Keratinocyte (primary cell): ENCODE measurements around the gene PPM1M. TPM values are rescaled to one million over a fixed set of nuclear protein-coding genes. Genes with fewer than 3 reads are reported as not detected.

Experiments used
- DNase-seq: peaks from one replicate; pipeline ENCODE4 v3.0.0-alpha.2; 2011; ENCODE audit warnings: low read depth, missing footprints, low spot score
- FAIRE-seq: peaks from 2 replicates; lab custom pipeline; 2011; peaks lifted over from hg19 to GRCh38; lab: Jason Lieb, UNC
- H2AFZ ChIP-seq: 2 replicates; pipeline ENCODE4 v1.6.0; 2012; ENCODE audit warnings: low read length, control low read depth, inconsistent platforms; ENCODE audit not compliant: control insufficient read depth
- H3K27ac ChIP-seq: 2 replicates; pipeline ENCODE4 v1.5.1; 2011; ENCODE audit warnings: low read length; ENCODE audit not compliant: control insufficient read depth, insufficient read depth
- H3K27me3 ChIP-seq: 3 replicates; pipeline ENCODE4 v1.6.0; 2011; ENCODE audit warnings: low read length; ENCODE audit not compliant: control insufficient read depth, insufficient read depth; ENCODE audit errors: extremely low read depth
- H3K36me3 ChIP-seq, 2 experiments: 2 replicates in 1 of 2; 3 replicates in 1 of 2; pipeline ENCODE4 v1.5.1; 2011; ENCODE audit warnings: low read length in 2 of 2, mild to moderate bottlenecking in 1 of 2; ENCODE audit not compliant: control insufficient read depth in 2 of 2, insufficient read depth in 2 of 2; ENCODE audit errors: extremely low read depth in 1 of 2
- H3K4me1 ChIP-seq: 3 replicates; pipeline ENCODE4 v1.5.1; 2011; ENCODE audit warnings: low read length; ENCODE audit not compliant: control insufficient read depth, insufficient read depth; ENCODE audit errors: extremely low read depth
- H3K4me2 ChIP-seq: 3 replicates; pipeline ENCODE4 v1.6.0; 2011; ENCODE audit warnings: low read depth, low read length; ENCODE audit not compliant: control insufficient read depth, insufficient read depth; ENCODE audit errors: extremely low read depth
- H3K4me3 ChIP-seq, 3 experiments: fragments of 200-600 bp in 1 of 3; sonication (generic) in 1 of 3; 2 replicates in 2 of 3; 3 replicates in 1 of 3; pipeline ENCODE4 v1.5.1; 2011 to 2016; ENCODE audit warnings: low read length in 3 of 3, mild to moderate bottlenecking in 3 of 3, control low read depth in 2 of 3, inconsistent platforms in 1 of 3, low read depth in 1 of 3, mixed read lengths in 1 of 3, mixed run types in 1 of 3, moderate library complexity in 1 of 3; ENCODE audit not compliant: control insufficient read depth in 2 of 3, insufficient read depth in 2 of 3; ENCODE audit errors: extremely low read depth in 1 of 3
- H3K79me2 ChIP-seq: 2 replicates; pipeline ENCODE4 v1.6.0; 2012; ENCODE audit warnings: low read length; ENCODE audit not compliant: control insufficient read depth, insufficient read depth
- H3K9ac ChIP-seq: 3 replicates; pipeline ENCODE4 v1.6.0; 2011; ENCODE audit warnings: low read length; ENCODE audit not compliant: control insufficient read depth, insufficient read depth; ENCODE audit errors: extremely low read depth
- H3K9me1 ChIP-seq: 3 replicates; pipeline ENCODE4 v1.6.0; 2011; ENCODE audit warnings: low read length; ENCODE audit not compliant: control insufficient read depth, insufficient read depth; ENCODE audit errors: extremely low read depth
- H3K9me3 ChIP-seq: 2 replicates; pipeline ENCODE4 v1.5.1; 2012; ENCODE audit warnings: low read depth, low read length; ENCODE audit not compliant: control insufficient read depth
- H4K20me1 ChIP-seq: 3 replicates; pipeline ENCODE4 v1.6.0; 2011; ENCODE audit warnings: low read length; ENCODE audit not compliant: control insufficient read depth, insufficient read depth; ENCODE audit errors: extremely low read depth
- EZH2 ChIP-seq: IDR thresholded peaks from one replicate; pipeline ENCODE4 v1.6.1; 2012; ENCODE audit warnings: inconsistent platforms, mild to moderate bottlenecking, low read length, moderate library complexity
- dilution Hi-C: fragments of 300-500 bp; cut with MboI; formaldehyde crosslinking; loops from one replicate; pipeline ENCODE4 v1.7.0; 2020; ENCODE audit warnings: low sequenced_read_pairs; ENCODE audit not compliant: extremely low pct_ligation_motif_present
- polyA minus RNA-seq, 3 experiments: library from RNA; depleted of rRNA, polyadenylated mRNA; stranded (reverse); fragments of >200 nt; gene quantifications; 1 replicate in 1 of 3; 2 replicates in 1 of 3; 3 replicates in 1 of 3; pipeline ENCODE4 v1.2.3, GENCODE V29; 2011
- polyA plus RNA-seq, 5 experiments: library from polyadenylated mRNA; depleted of rRNA in 3 of 5; stranded (reverse) in 3 of 5; stranded (forward) in 1 of 5; unstranded in 1 of 5; fragments of >200 nt; gene quantifications; 1 replicate in 1 of 5; 2 replicates in 3 of 5; 3 replicates in 1 of 5; pipeline versions ENCODE4 v1.2.1 to v1.2.3, GENCODE V29; 2011 to 2012; ENCODE audit warnings: missing spikeins in 2 of 5, low read depth in 1 of 5, low replicate concordance in 1 of 5
- TF ChIP-seq, protein P1 (sequence below), 3 experiments: IDR thresholded peaks in 1 of 3; conservative IDR thresholded peaks in 1 of 3; optimal IDR thresholded peaks in 1 of 3; 2 replicates in 2 of 3; 3 replicates in 1 of 3; pipeline versions ENCODE3 to v1.5.1; 2011; ENCODE audit warnings: low read length in 3 of 3, mild to moderate bottlenecking in 3 of 3, moderate library complexity in 2 of 3, control low read depth in 1 of 3, inconsistent platforms in 1 of 3; ENCODE audit not compliant: insufficient read depth in 2 of 3; ENCODE audit errors: extremely low read depth in 1 of 3

Gene PPM1M, protein sequence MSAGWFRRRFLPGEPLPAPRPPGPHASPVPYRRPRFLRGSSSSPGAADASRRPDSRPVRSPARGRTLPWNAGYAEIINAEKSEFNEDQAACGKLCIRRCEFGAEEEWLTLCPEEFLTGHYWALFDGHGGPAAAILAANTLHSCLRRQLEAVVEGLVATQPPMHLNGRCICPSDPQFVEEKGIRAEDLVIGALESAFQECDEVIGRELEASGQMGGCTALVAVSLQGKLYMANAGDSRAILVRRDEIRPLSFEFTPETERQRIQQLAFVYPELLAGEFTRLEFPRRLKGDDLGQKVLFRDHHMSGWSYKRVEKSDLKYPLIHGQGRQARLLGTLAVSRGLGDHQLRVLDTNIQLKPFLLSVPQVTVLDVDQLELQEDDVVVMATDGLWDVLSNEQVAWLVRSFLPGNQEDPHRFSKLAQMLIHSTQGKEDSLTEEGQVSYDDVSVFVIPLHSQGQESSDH
- polyA plus RNA-seq (6.4 to 8.0 TPM (median 6.5 TPM) in 3 replicates), polyA minus RNA-seq (7.5 to 11.3 TPM (median 10.0 TPM) in 3 replicates)
- polyA plus RNA-seq (2011; ENCODE audit: low read depth) = 3.3 TPM
- polyA plus RNA-seq (2011; cell fraction: cytosol; rRNA removed) = 4.8 and 6.3 TPM in 2 replicates
- 10.4 and 10.6 TPM in 2 replicates for polyA plus RNA-seq (2011; cell fraction: nucleus; rRNA removed)
- polyA plus RNA-seq (2012; ENCODE audit: low replicate concordance) = 2.6 and 5.5 TPM in 2 replicates
- 9.0 TPM for polyA minus RNA-seq (2011; cell fraction: cytosol; rRNA and poly(A)+ RNA removed)
- polyA minus RNA-seq (2011; cell fraction: nucleus; rRNA and poly(A)+ RNA removed) = 2.0 and 3.7 TPM in 2 replicates

- H3K27me3 ChIP-seq = no peaks in the 10 kb centered on the region
- H2AFZ ChIP-seq = peak within 1 kb of the TSS; percentile 48
- H3K4me1 ChIP-seq = peaks cover 32% of the 10 kb centered on the region
- no peak within 1 kb of the TSS for H3K27ac ChIP-seq
- TF ChIP-seq, protein P1, sequence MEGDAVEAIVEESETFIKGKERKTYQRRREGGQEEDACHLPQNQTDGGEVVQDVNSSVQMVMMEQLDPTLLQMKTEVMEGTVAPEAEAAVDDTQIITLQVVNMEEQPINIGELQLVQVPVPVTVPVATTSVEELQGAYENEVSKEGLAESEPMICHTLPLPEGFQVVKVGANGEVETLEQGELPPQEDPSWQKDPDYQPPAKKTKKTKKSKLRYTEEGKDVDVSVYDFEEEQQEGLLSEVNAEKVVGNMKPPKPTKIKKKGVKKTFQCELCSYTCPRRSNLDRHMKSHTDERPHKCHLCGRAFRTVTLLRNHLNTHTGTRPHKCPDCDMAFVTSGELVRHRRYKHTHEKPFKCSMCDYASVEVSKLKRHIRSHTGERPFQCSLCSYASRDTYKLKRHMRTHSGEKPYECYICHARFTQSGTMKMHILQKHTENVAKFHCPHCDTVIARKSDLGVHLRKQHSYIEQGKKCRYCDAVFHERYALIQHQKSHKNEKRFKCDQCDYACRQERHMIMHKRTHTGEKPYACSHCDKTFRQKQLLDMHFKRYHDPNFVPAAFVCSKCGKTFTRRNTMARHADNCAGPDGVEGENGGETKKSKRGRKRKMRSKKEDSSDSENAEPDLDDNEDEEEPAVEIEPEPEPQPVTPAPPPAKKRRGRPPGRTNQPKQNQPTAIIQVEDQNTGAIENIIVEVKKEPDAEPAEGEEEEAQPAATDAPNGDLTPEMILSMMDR (optimal IDR thresholded peaks at IDR 0.05 in 1 of 3, IDR thresholded peaks at IDR 0.05 in 1 of 3, conservative IDR thresholded peaks at IDR 0.05 in 1 of 3; ENCODE audit: extremely low read depth in 1 of 3, insufficient read depth in 2 of 3, low read length in 3 of 3) = no peak
- no peak for TF ChIP-seq EZH2
- H3K9me3 ChIP-seq = no peaks in the 10 kb centered on the region
- dilution Hi-C loops = no loop called here
- peak within 1 kb of the TSS; percentile 69 for H3K4me2 ChIP-seq
- H4K20me1 ChIP-seq = no peaks in the 10 kb centered on the region
- H3K4me3 ChIP-seq = peak within 1 kb of the TSS; percentile 13 to 58 (median 54)
- DNase-seq (no peak), FAIRE-seq (no peak)
- H3K9ac ChIP-seq = peak within 1 kb of the TSS; percentile 70
- H3K79me2 ChIP-seq = no peaks in the 10 kb centered on the region
- no peaks in the 10 kb centered on the region for H3K9me1 ChIP-seq
- peaks cover 11 to 14% of the 10 kb centered on the region in 2 experiments for H3K36me3 ChIP-seq
Measured at GRCh38 chr3:52245322-52246263, at the start of gene PPM1M. PPM1M (plus strand) TSS chr3:52245759; CDS start chr3:52245825, 66 bp downstream.

- Histone ChIP-seq H3K36me3 (peaks cover 0 to 8% of the 10 kb centered on the region in 2 experiments), H3K9me3 (no peaks in the 10 kb centered on the region), H3K79me2 (peaks cover 15% of the 10 kb centered on the region), H3K4me3 (no peak overlapping the region), H3K27ac (no peak overlapping the region), H3K9ac (no peak overlapping the region), H3K4me2 (no peak overlapping the region), H3K4me1 (peaks cover 23% of the 10 kb centered on the region), H3K9me1 (no peaks in the 10 kb centered on the region), H3K27me3 (no peaks in the 10 kb centered on the region), H2AFZ (no peak overlapping the region), H4K20me1 (no peaks in the 10 kb centered on the region)
- DNase-seq (no peak), FAIRE-seq (no peak)
- TF ChIP-seq EZH2 = no peak
- TF ChIP-seq, protein P1 (optimal IDR thresholded peaks at IDR 0.05 in 1 of 3, IDR thresholded peaks at IDR 0.05 in 1 of 3, conservative IDR thresholded peaks at IDR 0.05 in 1 of 3; ENCODE audit: extremely low read depth in 1 of 3, insufficient read depth in 2 of 3, low read length in 3 of 3) = no peak
- dilution Hi-C loops = no loop called here
Measured at GRCh38 chr3:52195823-52196331, 49.7 kb upstream of the PPM1M start.
